WTC11 (cell line): ENCODE measurements around the gene GUCY2C. TPM values are rescaled to one million over a fixed set of nuclear protein-coding genes. Genes with fewer than 3 reads are reported as not detected.
A peak's percentile ranks its signal among the peaks of the same experiment; 100 is the strongest.

ENCODE experiments used
- ATAC-seq: fragments of 200-7000 bp; cut with Tn5 transposase; 2 replicates; pipeline ENCODE4 v1.10.0; 2021; ENCODE audit warnings: mild to moderate bottlenecking, moderate library complexity
- CTCF ChIA-PET: fragments of 300-600 bp; sonication (Branson Sonifier 250); formaldehyde crosslinking; loops from one replicate; lab custom pipeline; 2021; ENCODE audit warnings: antibody characterized with exemption; lab: Charles Lee
- POLR2A ChIA-PET: fragments of 350-600 bp; sonication (Branson Sonifier 250); formaldehyde crosslinking; loops from one replicate; lab custom pipeline; 2021; ENCODE audit warnings: antibody characterized with exemption; lab: Charles Lee
- DNase-seq: peaks from one replicate; pipeline ENCODE4 v3.0.0; 2021; ENCODE audit warnings: low spot score
- H3K27ac Mint-ChIP-seq: 2 replicates; pipeline ENCODE4 v1.8.0; 2021; ENCODE audit warnings: mixed read lengths
- H3K27me3 Mint-ChIP-seq: 2 replicates; pipeline ENCODE4 v1.8.0; 2021; ENCODE audit warnings: low read depth, mild to moderate bottlenecking, moderate library complexity, mixed read lengths
- H3K36me3 Mint-ChIP-seq: 2 replicates; pipeline ENCODE4 v1.8.0; 2021; ENCODE audit warnings: mixed read lengths
- H3K4me1 Mint-ChIP-seq: 2 replicates; pipeline ENCODE4 v1.8.0; 2022; ENCODE audit warnings: mixed read lengths
- H3K4me3 Mint-ChIP-seq: 2 replicates; pipeline ENCODE4 v1.8.0; 2021; ENCODE audit warnings: mild to moderate bottlenecking, moderate library complexity, mixed read lengths
- H3K9me3 Mint-ChIP-seq: 2 replicates; pipeline ENCODE4 v1.8.0; 2021; ENCODE audit warnings: mixed read lengths
- ARID4B ChIP-seq: sonication (generic); formaldehyde crosslinking; IDR thresholded peaks from 2 replicates; pipeline ENCODE4 v1.8.0; 2023; ENCODE audit warnings: missing genetic modification reagents, mild to moderate bottlenecking, borderline replicate concordance
- ATF3 ChIP-seq: sonication (generic); formaldehyde crosslinking; conservative IDR thresholded peaks from 2 replicates; pipeline ENCODE4 v1.8.1; 2022; ENCODE audit warnings: mild to moderate bottlenecking, missing genetic modification reagents
- FOXJ3 ChIP-seq: sonication (generic); formaldehyde crosslinking; IDR thresholded peaks from 2 replicates; pipeline ENCODE4 v1.9.0; 2021; ENCODE audit warnings: missing genetic modification reagents, mild to moderate bottlenecking, borderline replicate concordance
- IRF1 ChIP-seq: sonication (generic); formaldehyde crosslinking; IDR thresholded peaks from 2 replicates; pipeline ENCODE4 v1.8.0; 2023; ENCODE audit warnings: missing genetic modification reagents
- MAX ChIP-seq: sonication (generic); formaldehyde crosslinking; IDR thresholded peaks from 2 replicates; pipeline ENCODE4 v1.8.0; 2022; ENCODE audit warnings: mild to moderate bottlenecking, missing genetic modification reagents
- NFE2L1 ChIP-seq: sonication (generic); formaldehyde crosslinking; IDR thresholded peaks from 2 replicates; pipeline ENCODE4 v1.8.1; 2023; ENCODE audit warnings: missing genetic modification reagents
- SMAD4 ChIP-seq: sonication (generic); formaldehyde crosslinking; IDR thresholded peaks from 2 replicates; pipeline ENCODE4 v1.8.0; 2022; ENCODE audit warnings: mild to moderate bottlenecking, missing genetic modification reagents
- SOX15 ChIP-seq: fragments of 250-450 bp; sonication (Bioruptor Pico); IDR thresholded peaks from 2 replicates; pipeline ENCODE4 v1.9.0; 2021; ENCODE audit warnings: mild to moderate bottlenecking
- SP1 ChIP-seq: sonication (generic); formaldehyde crosslinking; conservative IDR thresholded peaks from 2 replicates; pipeline ENCODE4 v1.8.1; 2022; ENCODE audit warnings: missing genetic modification reagents
- TCF7 ChIP-seq: sonication (generic); formaldehyde crosslinking; IDR thresholded peaks from 2 replicates; pipeline ENCODE4 v1.8.0; 2022; ENCODE audit warnings: mild to moderate bottlenecking, low read depth, missing genetic modification reagents, moderate library complexity
- ZNF121 ChIP-seq: sonication (generic); formaldehyde crosslinking; IDR thresholded peaks from 2 replicates; pipeline ENCODE4 v1.8.0; 2023; ENCODE audit warnings: missing genetic modification reagents
- total RNA-seq: library from RNA; stranded (reverse); gene quantifications from 3 replicates; pipeline ENCODE4 v1.2.3, GENCODE V29; 2021
- TF ChIP-seq, protein P1 (sequence below): sonication (generic); formaldehyde crosslinking; IDR thresholded peaks from 2 replicates; pipeline ENCODE4 v1.8.0; 2023; ENCODE audit warnings: mild to moderate bottlenecking, missing genetic modification reagents

GUCY2C gene
- total RNA-seq, 1 experiment from 2014 or later = 3.9 TPM

DNA sequence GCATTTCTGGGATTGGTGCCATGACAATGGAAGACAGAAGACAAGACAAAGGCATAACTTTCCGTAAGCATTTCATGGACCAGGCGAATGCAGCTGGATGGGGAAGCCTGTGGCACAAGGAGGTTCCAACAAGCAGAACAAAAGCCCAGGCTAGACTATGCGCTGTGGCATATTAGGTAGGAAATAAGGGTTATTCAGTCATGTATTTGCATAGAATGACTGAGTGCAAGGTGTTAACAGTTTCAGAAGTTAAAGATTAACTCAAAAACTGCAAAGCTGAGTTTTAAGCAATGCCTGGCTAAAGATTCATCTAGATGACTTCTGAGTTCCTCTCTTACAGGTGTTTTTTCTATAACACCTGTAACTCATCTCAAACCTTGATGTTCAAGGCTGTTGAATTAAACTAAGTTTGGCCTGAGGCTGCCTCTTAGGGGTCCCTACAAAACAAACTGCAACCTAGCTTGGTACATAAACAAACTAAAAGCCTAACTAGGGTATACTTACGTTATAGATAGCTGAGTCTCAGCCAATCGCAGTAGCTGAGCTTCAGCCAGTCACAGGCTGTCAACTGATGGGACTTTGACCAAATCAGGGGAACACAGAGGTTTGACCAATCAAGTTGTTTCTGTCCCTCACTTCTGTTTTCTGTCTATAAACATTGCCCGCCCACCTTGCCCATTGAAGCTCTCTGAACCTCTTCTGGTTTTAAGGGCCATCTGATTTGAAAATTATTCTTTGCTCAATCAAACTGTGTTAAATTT, 76.5 kb downstream of the GUCY2C start (continued):
- TF ChIP-seq ARID4B (CRISPR knock-in tag) (no peak), ATF3 (CRISPR knock-in tag) (no peak), IRF1 (CRISPR knock-in tag) (no peak)

GRCh38 chr12:14618983-14619382, 77.4 kb downstream of the GUCY2C start:
- TF ChIP-seq SMAD4 (CRISPR knock-in tag) (no peak), MAX (CRISPR knock-in tag) (no peak), TCF7 (CRISPR knock-in tag) (no peak), SOX15 (CRISPR knock-in tag) (no peak), ZNF121 (CRISPR knock-in tag) (no peak)
- TF ChIP-seq, protein P1, sequence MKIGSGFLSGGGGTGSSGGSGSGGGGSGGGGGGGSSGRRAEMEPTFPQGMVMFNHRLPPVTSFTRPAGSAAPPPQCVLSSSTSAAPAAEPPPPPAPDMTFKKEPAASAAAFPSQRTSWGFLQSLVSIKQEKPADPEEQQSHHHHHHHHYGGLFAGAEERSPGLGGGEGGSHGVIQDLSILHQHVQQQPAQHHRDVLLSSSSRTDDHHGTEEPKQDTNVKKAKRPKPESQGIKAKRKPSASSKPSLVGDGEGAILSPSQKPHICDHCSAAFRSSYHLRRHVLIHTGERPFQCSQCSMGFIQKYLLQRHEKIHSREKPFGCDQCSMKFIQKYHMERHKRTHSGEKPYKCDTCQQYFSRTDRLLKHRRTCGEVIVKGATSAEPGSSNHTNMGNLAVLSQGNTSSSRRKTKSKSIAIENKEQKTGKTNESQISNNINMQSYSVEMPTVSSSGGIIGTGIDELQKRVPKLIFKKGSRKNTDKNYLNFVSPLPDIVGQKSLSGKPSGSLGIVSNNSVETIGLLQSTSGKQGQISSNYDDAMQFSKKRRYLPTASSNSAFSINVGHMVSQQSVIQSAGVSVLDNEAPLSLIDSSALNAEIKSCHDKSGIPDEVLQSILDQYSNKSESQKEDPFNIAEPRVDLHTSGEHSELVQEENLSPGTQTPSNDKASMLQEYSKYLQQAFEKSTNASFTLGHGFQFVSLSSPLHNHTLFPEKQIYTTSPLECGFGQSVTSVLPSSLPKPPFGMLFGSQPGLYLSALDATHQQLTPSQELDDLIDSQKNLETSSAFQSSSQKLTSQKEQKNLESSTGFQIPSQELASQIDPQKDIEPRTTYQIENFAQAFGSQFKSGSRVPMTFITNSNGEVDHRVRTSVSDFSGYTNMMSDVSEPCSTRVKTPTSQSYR = no peak
- TF ChIP-seq, all 79 proteins: peak for 0
- peaks cover 17% of the 10 kb centered on the region for H3K4me1 Mint-ChIP-seq
- 0 out of 2 replicates have a peak, but pooled peaks cover 3% of the 10 kb centered on the region for H3K36me3 Mint-ChIP-seq
- CTCF ChIA-PET = interaction anchor here (0.6 to 2.8 kb wide), 7 partner anchors 10 to 433 kb away, joined by 3 to 24 read pairs (median 5); no protein-coding TSS in a partner anchor
- no peaks in the 10 kb centered on the region for H3K9me3 Mint-ChIP-seq
- no peaks in the 10 kb centered on the region for H3K27me3 Mint-ChIP-seq
- no peak overlapping the region for H3K27ac Mint-ChIP-seq
- DNase-seq = no peak
- POLR2A ChIA-PET = no interaction called here
- no peak overlapping the region for H3K4me3 Mint-ChIP-seq
- ATAC-seq = peak; percentile 65

- TF ChIP-seq FOXJ3 (no peak), NFE2L1 (CRISPR knock-in tag) (no peak), SP1 (CRISPR knock-in tag) (no peak)
- TF ChIP-seq, all 79 proteins: peak for 0
- CTCF ChIA-PET = no interaction called here
- H3K27me3 Mint-ChIP-seq = no peaks in the 10 kb centered on the region
- H3K9me3 Mint-ChIP-seq = peaks cover 17% of the 10 kb centered on the region
- ATAC-seq (peak; percentile 77), DNase-seq (no peak)
- H3K4me3 Mint-ChIP-seq = no peak overlapping the region
- peaks cover 11% of the 10 kb centered on the region; the same call in 1 of the 2 replicates for H3K36me3 Mint-ChIP-seq
- no peak overlapping the region for H3K27ac Mint-ChIP-seq
- POLR2A ChIA-PET = no interaction called here
- peaks cover 20% of the 10 kb centered on the region for H3K4me1 Mint-ChIP-seq
These were observed 81.7 kb downstream of the GUCY2C start for GRCh38 chr12:14614704-14615121.
